ENCODE measurements around the gene ZNF300.
"Not testable (repeated sequence)": the region's sequence is repeated elsewhere in the genome, so short reads cannot be mapped to it uniquely, and the experiment has no call there.

Gene ZNF300

GRCh38 chr5:150845185-150845859 lies 59.5 kb downstream of the ZNF300 start:
- not testable (repeated sequence) for DNase-seq

Data from hematopoietic multipotent progenitor cell treated with erythropoietin and hydrocortisone succinate and interleukin-3 and kit ligand, for 4 days (in vitro differentiated cells).